GM12878 (cell line): ENCODE measurements around the gene FHL2. TPM values are rescaled to one million over a fixed set of nuclear protein-coding genes. Genes with fewer than 3 reads are reported as not detected.

Experiments used
- BCL3 ChIP-seq: IDR thresholded peaks from 2 replicates; pipeline ENCODE4 v1.6.1; 2011; ENCODE audit warnings: borderline replicate concordance, low read depth, mild to moderate bottlenecking, moderate library complexity, low read length; ENCODE audit not compliant: insufficient read depth, poor library complexity, severe bottlenecking
- CEBPZ ChIP-seq: fragments of 150-350 bp; IDR thresholded peaks from 2 replicates; pipeline ENCODE4 v1.6.1; 2016; ENCODE audit warnings: low read depth, low read length
- CREB1 ChIP-seq: IDR thresholded peaks from 2 replicates; pipeline ENCODE4 v1.6.1; 2012; ENCODE audit warnings: low read depth, mild to moderate bottlenecking, inconsistent platforms
- CREM ChIP-seq: IDR thresholded peaks from 2 replicates; pipeline ENCODE4 v1.6.1; 2014; ENCODE audit warnings: antibody characterized with exemption, low read depth
- CUX1 ChIP-seq: IDR thresholded peaks from 2 replicates; pipeline ENCODE4 v1.6.1; 2012; ENCODE audit warnings: improper control_type of control experiment, low read depth, low read length; ENCODE audit not compliant: insufficient replicate concordance
- ETV6 ChIP-seq, 2 experiments: fragments of 450-650 bp in 1 of 2; IDR thresholded peaks in 1 of 2; conservative IDR thresholded peaks in 1 of 2; 2 replicates each; pipeline ENCODE4 v1.6.1; 2014; ENCODE audit warnings: antibody characterized with exemption in 1 of 2, borderline replicate concordance in 1 of 2, low read depth in 1 of 2, mild to moderate bottlenecking in 1 of 2, moderate library complexity in 1 of 2
- EZH2 ChIP-seq: IDR thresholded peaks from 2 replicates; pipeline ENCODE4 v1.6.1; 2012; ENCODE audit warnings: low read depth, mild to moderate bottlenecking, control low read depth, inconsistent platforms, low read length, borderline replicate concordance; ENCODE audit not compliant: control insufficient read depth
- GABPA ChIP-seq: IDR thresholded peaks from 2 replicates; pipeline ENCODE4 v1.6.1; 2014; ENCODE audit warnings: antibody characterized with exemption, low read depth, mild to moderate bottlenecking, inconsistent platforms
- IKZF1 ChIP-seq: fragments of 450-650 bp; conservative IDR thresholded peaks from 2 replicates; pipeline ENCODE4 v1.6.1; 2017; ENCODE audit warnings: antibody characterized with exemption, mild to moderate bottlenecking
- JUND ChIP-seq: IDR thresholded peaks from 2 replicates; pipeline ENCODE4 v1.6.1; 2012; ENCODE audit warnings: low read depth, mild to moderate bottlenecking, low read length, improper control_type of control experiment, moderate library complexity
- NFYB ChIP-seq: IDR thresholded peaks from 2 replicates; pipeline ENCODE4 v1.6.1; 2011; ENCODE audit warnings: low read depth, mild to moderate bottlenecking, low read length, improper control_type of control experiment, moderate library complexity; ENCODE audit not compliant: insufficient read depth
- POLR2A ChIP-seq: IDR thresholded peaks from 2 replicates; pipeline ENCODE4 v1.6.1; 2011; ENCODE audit warnings: low read depth, mild to moderate bottlenecking, low read length
- RBBP5 ChIP-seq: fragments of 200-600 bp; sonication (generic); conservative IDR thresholded peaks from 2 replicates; pipeline ENCODE4 v1.6.1; 2016
- SIN3A ChIP-seq: IDR thresholded peaks from 2 replicates; pipeline ENCODE4 v1.6.1; 2012; ENCODE audit warnings: low read depth, low read length, improper control_type of control experiment
- SKIL ChIP-seq: fragments of 450-650 bp; IDR thresholded peaks from 2 replicates; pipeline ENCODE4 v1.6.1; 2017; ENCODE audit warnings: mild to moderate bottlenecking, low read depth, inconsistent platforms; ENCODE audit not compliant: poor library complexity, severe bottlenecking
- TARDBP ChIP-seq: IDR thresholded peaks from 2 replicates; pipeline ENCODE4 v1.6.1; 2016; ENCODE audit warnings: borderline replicate concordance
- polyA plus RNA-seq, 11 experiments: library from polyadenylated mRNA; depleted of rRNA in 4 of 11; unstranded in 6 of 11; stranded (reverse) in 5 of 11; fragments of >200 nt; fragmentation: Nextera tagmentation in 4 of 11; fragmentation: Illumina TruSeq in 1 of 11; extraction: Ambion mirVana in 4 of 11; extraction: Trizol in 1 of 11; gene quantifications; 1 replicate in 1 of 11; 2 replicates in 10 of 11; pipeline versions ENCODE4 v1.2.1 to v1.2.3, GENCODE V29; 2011 to 2016; ENCODE audit warnings: inconsistent platforms in 2 of 11, missing spikeins in 2 of 11, low read depth in 1 of 11
- total RNA-seq, 4 experiments: library from RNA; depleted of rRNA in 3 of 4; stranded (reverse); fragments of >200 nt in 3 of 4; fragmentation: Illumina TruSeq in 1 of 4; extraction: Trizol in 1 of 4; gene quantifications; 2 replicates each; pipeline versions ENCODE4 v1.2.1 to v1.2.3, GENCODE V29; 2013 to 2021

The FHL2 gene
- total and polyA plus RNA-seq, 10 of the 15 experiments (the other 5 are each of a cell fraction or from before 2014, with no cell fraction given) = 2.2 to 9.9 (median 4.5) TPM

- TF ChIP-seq CUX1 (no peak), TARDBP (no peak), POLR2A (peak; percentile 86), GABPA (peak; percentile 89), RBBP5 (peak; percentile 84; the same call in 1 of the 2 replicates), SKIL (peak; percentile 45), NFYB (0 out of 2 replicates have a peak, but pooled peaks have one; percentile 42), ETV6 (conservative IDR thresholded peaks at IDR 0.05 in 1 of 2, IDR thresholded peaks at IDR 0.05 in 1 of 2; ENCODE audit: borderline replicate concordance in 1 of 2, low read depth in 1 of 2) (no peak), BCL3 (no peak), CREB1 (peak; percentile 99), SIN3A (peak; percentile 66; the same call in 1 of the 2 replicates), JUND (no peak), CREM (peak; percentile 99), EZH2 (no peak), CEBPZ (no peak), IKZF1 (peak; percentile 94)
These were observed 61.5 kb downstream of the FHL2 start, which contains the start of gene C2orf49 (continued) for GRCh38 chr2:105337122-105338019.
